Stimulated activated CD8-positive, alpha-beta memory T cell treated with anti-CD3 and anti-CD28 coated beads, Interleukin-12 subunit alpha, Interleukin-12 subunit beta, amount 100 ng/mL, for 4 hours (primary cell): ENCODE data around the gene CHRNA4.

Source experiments
- DNase-seq: peaks from one replicate; pipeline ENCODE4 v3.0.0-alpha.2; 2020; ENCODE audit warnings: low read depth

Gene CHRNA4

DNA sequence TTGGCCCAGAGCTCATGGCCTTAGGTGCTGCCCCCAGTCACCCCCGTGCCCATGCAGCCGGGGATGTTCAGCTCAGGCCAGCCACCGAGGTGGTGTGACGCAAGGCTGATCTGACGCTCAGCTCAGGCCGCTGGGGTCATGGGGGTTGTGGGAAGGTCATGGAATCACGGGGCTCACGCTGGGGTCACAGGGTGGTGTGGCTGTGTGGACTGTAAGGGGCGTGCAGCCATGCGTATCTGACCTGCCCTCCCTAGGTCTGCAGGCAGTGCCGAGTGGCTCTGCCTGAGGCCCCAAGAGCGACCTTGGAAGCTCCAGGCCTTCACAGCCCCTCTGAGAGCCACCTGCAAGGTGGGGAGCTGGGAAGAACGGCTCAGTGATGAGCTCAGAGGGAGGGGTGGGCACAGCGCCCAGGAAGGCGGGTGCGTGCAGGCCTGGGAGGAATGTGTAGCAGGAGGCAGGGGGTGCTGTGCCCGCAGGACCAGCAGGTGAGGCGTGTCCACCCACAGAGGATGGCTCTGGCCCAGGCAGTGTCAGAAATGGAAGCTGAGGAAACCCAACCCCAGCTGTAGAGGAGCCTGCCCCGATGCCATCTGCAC lies 27.8 kb downstream of the CHRNA4 start:
- no peak for DNase-seq

GRCh38 chr20:63332488-63333240 lies 28.5 kb downstream of the CHRNA4 start:
- no peak for DNase-seq

GRCh38 chr20:63331741-63332400 lies 29.3 kb downstream of the CHRNA4 start:
- no peak for DNase-seq

DNA sequence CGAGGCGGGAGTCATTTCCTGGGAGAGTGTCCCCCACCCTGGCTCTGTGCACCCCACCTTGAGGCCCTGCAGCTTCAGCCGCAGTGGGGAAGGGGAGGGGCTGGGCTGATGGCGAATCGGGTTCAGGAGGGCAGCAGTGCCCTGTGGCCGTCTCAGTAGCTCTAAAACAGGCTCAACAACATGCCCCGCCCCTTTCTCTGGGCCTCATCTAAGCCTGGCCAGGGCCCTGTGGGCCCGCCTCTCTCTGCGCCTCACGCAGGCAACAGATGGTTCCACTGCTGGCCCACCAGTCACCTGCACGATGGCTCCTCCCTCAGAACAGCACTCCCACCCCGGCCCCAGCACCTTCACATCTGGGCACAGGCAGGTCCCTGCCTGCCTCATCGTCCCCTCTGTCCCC lies 30.2 kb downstream of the CHRNA4 start:
- DNase-seq = no peak

DNA sequence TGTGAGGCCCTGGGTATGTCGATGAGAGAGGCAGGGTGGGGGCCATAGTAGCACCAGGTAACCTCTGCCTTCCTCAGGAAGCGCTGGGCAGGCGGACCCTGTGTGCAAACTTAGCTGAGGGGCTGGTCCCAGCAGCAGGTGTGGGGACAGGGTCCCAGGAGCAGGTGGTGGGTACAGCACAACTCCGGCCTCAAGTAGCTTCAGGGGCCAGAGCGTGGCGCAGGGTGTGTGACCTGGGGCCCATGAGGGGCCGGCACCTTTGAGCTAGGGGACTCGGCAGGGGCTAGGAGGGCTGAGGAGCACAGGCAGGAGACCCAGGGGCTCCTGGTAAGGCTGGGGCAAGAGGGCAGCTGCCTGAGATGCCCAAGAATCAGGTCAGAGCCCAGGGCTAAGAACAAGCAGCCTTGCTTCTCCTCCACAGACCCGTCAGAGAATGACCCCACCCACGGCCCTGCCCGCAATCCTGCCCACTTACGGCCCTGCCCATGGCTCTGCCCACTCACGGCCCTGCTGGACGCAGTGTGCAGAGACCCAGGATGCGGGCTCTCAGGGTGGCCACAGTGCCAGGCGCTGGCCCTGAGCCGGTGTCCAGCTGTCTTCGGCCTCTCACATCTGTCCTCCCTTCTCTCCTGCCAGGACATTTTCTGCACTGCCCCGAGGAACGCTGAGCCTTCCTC lies 30.9 kb downstream of the CHRNA4 start:
- no peak for DNase-seq

DNA sequence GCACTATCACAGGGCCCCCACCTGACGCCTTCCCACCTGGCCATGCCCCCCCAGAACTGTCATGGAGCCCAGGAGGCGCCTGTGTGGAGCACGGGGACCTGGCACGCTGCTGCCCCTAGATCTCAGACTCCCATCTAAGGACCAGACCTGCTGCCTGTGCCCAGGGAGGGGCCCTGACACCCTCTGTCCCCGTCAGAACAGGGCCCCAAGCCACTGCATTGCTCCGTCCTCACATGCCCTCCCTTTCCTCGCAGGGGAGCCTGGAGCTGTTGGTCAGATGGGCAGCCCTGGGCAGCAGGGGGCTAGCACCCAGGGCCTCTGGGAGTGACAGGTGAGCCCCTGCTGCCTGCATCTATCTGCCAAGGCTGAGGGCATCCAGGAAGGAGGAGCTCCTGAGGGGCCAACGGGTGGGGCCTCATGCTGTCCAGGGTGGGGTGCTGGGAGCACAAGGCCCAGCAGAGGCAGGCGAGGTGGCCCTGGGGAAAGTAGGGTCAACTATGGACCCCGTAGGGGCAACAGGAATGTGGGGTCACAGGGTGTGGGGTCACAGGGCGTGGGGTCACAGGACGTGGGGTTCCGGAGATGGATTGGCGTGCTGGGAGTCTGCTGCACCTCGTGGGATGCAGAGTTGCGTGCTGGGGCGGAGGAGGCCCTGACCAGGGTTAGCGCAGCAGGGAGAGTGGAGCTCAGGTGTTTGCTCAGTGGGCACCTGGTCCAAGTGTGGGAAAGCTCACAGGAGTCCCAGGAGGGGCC lies 31.6 kb downstream of the CHRNA4 start:
- no peak for DNase-seq

DNA sequence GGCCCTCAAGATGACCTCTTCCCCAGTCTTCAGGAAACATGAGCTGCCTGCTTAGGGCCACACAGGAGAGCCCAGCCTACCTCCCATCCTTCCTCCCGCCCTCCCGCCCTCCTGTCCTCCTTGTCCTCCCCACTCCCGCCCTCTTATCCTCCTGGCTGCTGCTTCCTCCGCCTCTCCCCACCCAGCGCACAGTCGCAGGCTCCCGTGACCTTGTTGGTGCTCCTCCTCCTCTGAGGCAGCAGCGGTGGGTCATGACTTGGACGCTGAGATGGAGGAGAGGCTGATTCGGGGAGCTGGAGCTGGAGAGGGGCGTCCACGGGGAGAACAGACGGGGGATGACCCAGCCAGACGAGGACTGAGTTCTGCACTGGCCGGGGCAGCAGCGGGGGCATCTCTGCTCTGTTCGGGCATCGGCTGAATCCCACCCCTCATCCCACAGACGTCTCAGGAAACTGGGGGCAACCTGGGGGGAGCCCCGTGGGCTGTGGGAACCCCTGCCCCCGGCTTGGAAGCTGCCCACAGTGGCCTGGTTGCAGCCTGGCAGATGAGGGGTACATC lies 32.4 kb downstream of the CHRNA4 start:
- DNase-seq = no peak

- DNase-seq = no peak
Measured at GRCh38 chr20:63328026-63328700, 33.0 kb downstream of the CHRNA4 start.

DNA sequence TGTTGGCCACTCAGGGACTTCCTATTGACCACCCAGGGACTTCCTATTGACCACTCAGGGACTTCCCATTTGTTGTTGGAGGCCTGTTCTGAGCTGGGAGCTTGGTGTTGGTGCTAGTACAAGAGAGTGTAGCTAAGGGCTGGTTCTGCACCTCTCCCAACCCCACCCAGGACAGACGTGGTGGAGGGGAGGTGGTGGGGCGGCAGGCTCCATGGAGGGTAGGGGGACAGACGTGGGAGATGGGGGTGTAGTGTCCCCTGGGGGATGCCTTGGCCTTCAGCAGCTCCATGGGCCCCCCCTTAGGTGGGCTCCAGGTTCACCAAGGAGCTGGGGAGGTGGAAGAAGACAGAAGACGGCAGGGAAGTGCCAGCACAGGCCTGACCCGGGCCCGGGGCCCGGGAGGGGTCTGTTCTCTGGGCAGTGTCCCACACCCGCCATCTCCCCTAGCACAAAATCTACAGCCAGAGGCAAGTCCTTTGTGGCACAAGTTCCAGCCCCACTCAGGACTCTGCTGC lies 33.9 kb downstream of the CHRNA4 start:
- no peak for DNase-seq

DNA sequence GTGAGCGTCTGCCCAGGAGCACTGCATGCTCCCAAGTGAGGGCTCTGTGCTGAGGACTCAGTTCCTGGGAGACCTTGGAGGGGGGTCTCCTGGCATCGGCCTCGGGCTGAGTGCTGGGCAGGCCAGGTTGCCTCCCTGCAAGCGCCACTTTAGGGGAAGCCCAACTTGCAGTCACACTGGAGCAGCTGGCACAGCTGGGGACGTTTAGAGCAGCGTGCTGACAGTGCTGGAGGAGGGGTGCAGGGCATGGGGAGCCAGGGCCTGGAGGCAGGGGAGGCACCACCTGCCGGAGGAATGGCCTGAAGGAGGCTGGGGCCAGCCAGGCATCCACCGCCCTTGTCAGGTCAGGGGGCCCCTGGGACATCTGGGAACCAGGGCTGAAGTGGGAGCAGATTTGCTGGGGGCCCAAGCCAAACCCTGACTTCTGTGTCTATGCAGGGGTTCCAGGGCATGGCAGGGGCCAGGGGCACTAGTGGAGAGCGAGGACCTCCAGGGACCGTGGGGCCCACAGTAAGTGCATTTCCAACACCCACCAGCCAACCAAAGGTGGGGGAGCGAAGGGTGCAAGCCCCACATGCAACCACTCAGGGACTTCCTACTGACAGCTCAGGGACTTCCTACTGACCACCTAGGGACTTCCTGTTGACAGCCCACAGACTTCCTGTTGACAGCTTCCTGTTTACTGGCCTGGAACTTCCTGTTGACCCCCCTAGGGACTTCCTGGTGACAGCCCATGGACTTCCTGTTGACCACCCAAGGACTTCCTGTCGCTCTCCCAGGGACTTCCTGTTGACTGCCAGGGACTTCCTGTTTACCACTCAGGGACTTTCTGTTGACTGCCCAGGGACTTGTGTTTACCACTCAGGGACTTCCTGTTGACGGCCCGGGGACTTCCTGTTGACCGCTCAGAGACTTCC lies 34.6 kb downstream of the CHRNA4 start:
- DNase-seq = no peak

DNA sequence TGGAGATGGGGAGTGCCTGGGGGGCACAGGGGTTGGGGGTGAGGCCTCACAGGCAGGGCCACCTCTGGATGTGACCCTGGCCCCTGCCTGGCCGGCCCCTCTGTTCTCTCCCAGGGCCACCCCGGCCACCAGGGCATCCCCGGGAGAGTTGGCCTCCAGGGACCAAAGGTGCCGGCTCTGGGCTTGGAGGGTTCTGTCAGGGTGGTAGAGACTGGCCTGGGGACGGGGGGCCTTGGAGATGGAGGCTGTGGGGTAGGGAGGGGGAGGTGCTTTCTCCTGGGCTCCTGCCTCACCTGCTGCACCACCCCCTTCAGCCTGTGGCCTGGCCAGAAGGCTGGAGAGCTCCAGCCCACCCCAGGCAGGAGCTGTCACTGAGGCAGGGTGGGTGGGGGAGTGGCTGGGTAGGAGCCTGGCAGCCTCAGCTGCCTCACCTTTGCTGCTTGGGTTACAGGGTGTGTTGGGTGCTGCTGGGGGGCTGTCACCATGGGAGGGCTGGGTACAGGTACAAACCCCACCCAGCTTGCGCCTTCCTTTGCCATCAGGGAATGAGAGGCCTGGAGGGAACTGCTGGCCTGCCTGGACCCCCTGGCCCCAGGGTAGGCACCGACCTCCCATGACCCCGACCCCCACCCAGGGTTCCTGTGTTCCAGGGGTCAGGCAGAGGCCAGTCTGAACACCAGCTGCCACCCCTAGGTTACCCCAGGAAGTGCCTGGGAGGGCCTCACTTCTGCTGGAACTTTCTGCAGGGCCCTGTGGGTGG lies 35.4 kb downstream of the CHRNA4 start:
- no peak for DNase-seq

GRCh38 chr20:63325021-63325471 lies 36.1 kb downstream of the CHRNA4 start:
- no peak for DNase-seq

- no peak for DNase-seq
Measured at GRCh38 chr20:63323357-63323981, 37.7 kb downstream of the CHRNA4 start.

- DNase-seq = no peak
Measured at GRCh38 chr20:63322933-63323273, 38.2 kb downstream of the CHRNA4 start.

DNA sequence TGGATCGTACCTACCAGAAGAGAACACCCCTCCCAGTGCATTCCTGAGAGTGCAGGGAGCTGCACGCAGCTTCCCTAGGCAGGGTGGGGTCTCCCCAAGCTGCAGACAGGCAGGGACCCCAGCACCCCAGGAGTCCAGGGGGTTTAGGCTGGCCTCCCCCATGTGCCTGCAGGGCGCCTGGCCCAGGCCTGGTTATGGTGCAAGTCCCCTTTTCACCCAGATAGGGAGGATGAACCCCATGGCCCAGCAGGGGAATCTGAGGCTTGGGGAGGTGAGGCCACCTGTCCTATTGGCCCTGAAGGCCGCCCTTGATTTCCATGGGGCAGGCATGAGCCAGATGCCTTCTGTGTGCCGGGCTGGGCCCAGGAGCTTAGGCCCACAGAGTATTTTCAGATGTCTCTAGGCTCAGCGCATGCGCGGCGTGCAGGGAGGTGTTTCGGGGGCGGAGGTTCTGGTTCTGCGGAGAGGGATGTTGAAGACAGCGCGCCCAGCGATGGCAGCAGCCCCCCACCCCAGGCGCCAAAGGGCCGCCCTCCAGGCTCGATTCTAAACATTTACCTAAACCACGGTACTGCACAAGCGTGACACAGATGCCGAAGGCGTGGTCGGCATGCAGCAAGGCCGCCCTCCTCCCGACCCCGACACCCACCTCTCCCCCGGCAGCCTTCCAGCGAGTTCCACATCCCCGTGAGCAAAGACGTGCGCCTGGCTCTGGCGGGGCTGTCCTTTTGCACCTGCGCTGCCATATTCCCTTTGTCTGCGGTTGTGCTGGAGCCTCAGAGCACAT lies 38.8 kb downstream of the CHRNA4 start:
- no peak for DNase-seq

- no peak for DNase-seq
Measured at GRCh38 chr20:63321148-63321831, 39.9 kb downstream of the CHRNA4 start.

GRCh38 chr20:63320616-63321147 lies 40.5 kb downstream of the CHRNA4 start:
- DNase-seq = no peak
